HepG2 (cell line): ENCODE data around the gene ZFYVE28. TPM values are rescaled to one million over a fixed set of nuclear protein-coding genes. Genes with fewer than 3 reads are reported as not detected.

Experiments used
- ASH2L ChIP-seq: fragments of 300-600, 200-600 bp; sonication (generic); IDR thresholded peaks from 2 replicates; pipeline ENCODE4 v1.7.0; 2017; ENCODE audit warnings: low read depth, mild to moderate bottlenecking, moderate library complexity, mixed read lengths, low read length; ENCODE audit not compliant: insufficient read length
- ELF4 ChIP-seq: sonication (generic); formaldehyde crosslinking; IDR thresholded peaks from 2 replicates; pipeline ENCODE4 v1.5.0; 2020; ENCODE audit warnings: missing genetic modification reagents, mild to moderate bottlenecking, moderate library complexity, borderline replicate concordance
- FOXP1 ChIP-seq, 2 experiments: fragments of 450-650 bp in 1 of 2; IDR thresholded peaks; 2 replicates each; pipeline ENCODE4 v1.6.1; 2017 to 2018; ENCODE audit warnings: antibody characterized with exemption in 1 of 2
- NRL ChIP-seq: sonication (generic); formaldehyde crosslinking; IDR thresholded peaks from 2 replicates; pipeline ENCODE4 v1.5.0; 2020; ENCODE audit warnings: missing genetic modification reagents, mild to moderate bottlenecking, moderate library complexity, borderline replicate concordance
- RFX5 ChIP-seq: IDR thresholded peaks from 2 replicates; pipeline ENCODE4 v1.6.1; 2011; ENCODE audit warnings: low read depth, low read length, improper control_type of control experiment
- RXRA ChIP-seq: sonication (generic); formaldehyde crosslinking; IDR thresholded peaks from 2 replicates; pipeline ENCODE4 v1.5.1; 2020; ENCODE audit warnings: missing genetic modification reagents
- SALL1 ChIP-seq: sonication (generic); formaldehyde crosslinking; IDR thresholded peaks from 2 replicates; pipeline ENCODE4 v1.8.0; 2022; ENCODE audit warnings: mild to moderate bottlenecking, missing genetic modification reagents
- SATB2 ChIP-seq: sonication (generic); formaldehyde crosslinking; IDR thresholded peaks from 2 replicates; pipeline ENCODE4 v1.5.0; 2020; ENCODE audit warnings: missing genetic modification reagents
- SNRNP70 ChIP-seq: fragments of 200-400 bp; formaldehyde crosslinking; IDR thresholded peaks from 2 replicates; pipeline ENCODE4 v1.6.1; 2017; ENCODE audit warnings: mild to moderate bottlenecking, low read depth, low read length, moderate library complexity
- SOX13 ChIP-seq, 3 experiments: fragments of 450-650 bp in 1 of 3; sonication (generic) in 1 of 3; formaldehyde crosslinking in 1 of 3; IDR thresholded peaks in 2 of 3; conservative IDR thresholded peaks in 1 of 3; 2 replicates each; pipeline versions ENCODE4 v1.5.0 to v1.6.1; 2016 to 2020; ENCODE audit warnings: antibody characterized with exemption in 1 of 3, mild to moderate bottlenecking in 1 of 3, missing compliant biosample characterization in 1 of 3, missing genetic modification reagents in 1 of 3, moderate library complexity in 1 of 3
- TBX2 ChIP-seq: sonication (generic); formaldehyde crosslinking; IDR thresholded peaks from 2 replicates; pipeline ENCODE4 v1.5.0; 2020; ENCODE audit warnings: missing genetic modification reagents, mild to moderate bottlenecking, borderline replicate concordance
- ZFP1 ChIP-seq: IDR thresholded peaks from 2 replicates; pipeline ENCODE4 v1.6.1; 2016
- ZFP41 ChIP-seq: sonication (generic); formaldehyde crosslinking; IDR thresholded peaks from 2 replicates; pipeline ENCODE4 v1.4.0; 2020; ENCODE audit warnings: mild to moderate bottlenecking, missing genetic modification reagents, borderline replicate concordance
- polyA plus RNA-seq, 8 experiments: library from polyadenylated mRNA; depleted of rRNA in 3 of 8; stranded (reverse) in 7 of 8; unstranded in 1 of 8; fragments of >200 nt; fragmentation: Illumina TruSeq in 4 of 8; extraction: Trizol in 4 of 8; gene quantifications; 2 replicates each; pipeline versions ENCODE4 v1.2.1 to v1.2.3, GENCODE V29; 2011 to 2016; ENCODE audit warnings: low read depth in 4 of 8, missing spikeins in 1 of 8, mixed read lengths in 1 of 8; ENCODE audit not compliant: insufficient read depth in 1 of 8
- total RNA-seq, 5 experiments: library from RNA; depleted of rRNA; stranded (reverse); fragments of >200 nt; fragmentation: Illumina TruSeq; extraction: Trizol; gene quantifications; 2 replicates each; pipeline ENCODE4 v1.2.3, GENCODE V29; 2016; ENCODE audit warnings: low read depth in 1 of 5
- TF ChIP-seq, protein P1 (sequence below): IDR thresholded peaks from 2 replicates; pipeline ENCODE4 v1.6.1; 2012; ENCODE audit warnings: low read depth, low read length, improper control_type of control experiment
- TF ChIP-seq, protein P2 (sequence below): IDR thresholded peaks from 2 replicates; pipeline ENCODE4 v1.4.0; 2020; ENCODE audit warnings: mild to moderate bottlenecking, missing genetic modification reagents
- TF ChIP-seq, protein P3 (sequence below): sonication (generic); formaldehyde crosslinking; IDR thresholded peaks from 2 replicates; pipeline ENCODE4 v1.5.0; 2020; ENCODE audit warnings: mild to moderate bottlenecking, missing genetic modification reagents, borderline replicate concordance
- TF ChIP-seq, protein P4 (sequence below): sonication (generic); formaldehyde crosslinking; IDR thresholded peaks from 2 replicates; pipeline ENCODE4 v1.4.0; 2020; ENCODE audit warnings: mild to moderate bottlenecking, missing genetic modification reagents

The ZFYVE28 gene
- total and polyA plus RNA-seq, 2 of the 13 experiments (the other 11 are each of a cell fraction or from before 2014, with no cell fraction given): 0.12 to 0.22 TPM

DNA sequence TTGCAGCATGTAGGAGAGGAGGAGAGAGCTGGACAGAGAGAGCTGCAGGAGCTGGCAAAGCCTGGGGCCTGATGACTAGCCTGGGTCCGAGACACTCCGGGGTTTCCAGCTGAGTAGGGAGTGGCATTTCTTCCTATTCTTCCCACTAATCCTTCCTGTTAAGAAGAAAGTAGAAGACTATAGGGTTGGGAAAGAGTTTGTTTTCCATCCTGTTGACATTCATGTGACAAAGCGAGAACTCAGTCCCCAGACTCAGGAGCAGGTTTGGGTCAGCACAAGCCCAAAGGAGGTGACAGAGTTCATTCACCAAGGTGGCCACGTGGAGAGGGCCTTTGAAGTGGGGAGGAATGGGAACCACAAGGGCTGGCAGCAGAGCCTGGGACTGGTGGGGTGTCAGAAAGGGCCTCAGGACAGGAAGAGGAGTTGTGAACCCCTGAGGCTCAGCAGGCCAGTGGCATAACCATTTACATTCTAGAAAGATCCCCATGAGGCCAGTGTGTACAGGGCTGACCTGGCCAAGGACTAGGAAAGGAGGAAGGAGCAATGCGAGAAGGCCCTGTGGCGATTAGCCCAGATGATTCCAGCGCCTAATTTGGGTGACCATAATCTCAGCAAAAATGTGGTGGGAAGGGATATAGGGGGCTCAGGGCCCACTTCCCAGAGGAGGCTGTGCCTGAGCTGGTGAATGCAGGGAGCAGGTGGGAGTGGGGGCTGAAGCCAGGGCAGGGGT, 173.2 kb downstream of the ZFYVE28 start (continued):
- TF ChIP-seq, protein P1, sequence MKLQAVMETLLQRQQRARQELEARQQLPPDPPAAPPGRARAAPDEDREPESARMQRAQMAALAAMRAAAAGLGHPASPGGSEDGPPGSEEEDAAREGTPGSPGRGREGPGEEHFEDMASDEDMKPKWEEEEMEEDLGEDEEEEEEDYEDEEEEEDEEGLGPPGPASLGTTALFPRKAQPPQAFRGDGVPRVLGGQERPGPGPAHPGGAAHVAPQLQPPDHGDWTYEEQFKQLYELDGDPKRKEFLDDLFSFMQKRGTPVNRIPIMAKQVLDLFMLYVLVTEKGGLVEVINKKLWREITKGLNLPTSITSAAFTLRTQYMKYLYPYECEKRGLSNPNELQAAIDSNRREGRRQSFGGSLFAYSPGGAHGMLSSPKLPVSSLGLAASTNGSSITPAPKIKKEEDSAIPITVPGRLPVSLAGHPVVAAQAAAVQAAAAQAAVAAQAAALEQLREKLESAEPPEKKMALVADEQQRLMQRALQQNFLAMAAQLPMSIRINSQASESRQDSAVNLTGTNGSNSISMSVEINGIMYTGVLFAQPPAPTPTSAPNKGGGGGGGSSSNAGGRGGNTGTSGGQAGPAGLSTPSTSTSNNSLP: no peak
- TF ChIP-seq, protein P2, sequence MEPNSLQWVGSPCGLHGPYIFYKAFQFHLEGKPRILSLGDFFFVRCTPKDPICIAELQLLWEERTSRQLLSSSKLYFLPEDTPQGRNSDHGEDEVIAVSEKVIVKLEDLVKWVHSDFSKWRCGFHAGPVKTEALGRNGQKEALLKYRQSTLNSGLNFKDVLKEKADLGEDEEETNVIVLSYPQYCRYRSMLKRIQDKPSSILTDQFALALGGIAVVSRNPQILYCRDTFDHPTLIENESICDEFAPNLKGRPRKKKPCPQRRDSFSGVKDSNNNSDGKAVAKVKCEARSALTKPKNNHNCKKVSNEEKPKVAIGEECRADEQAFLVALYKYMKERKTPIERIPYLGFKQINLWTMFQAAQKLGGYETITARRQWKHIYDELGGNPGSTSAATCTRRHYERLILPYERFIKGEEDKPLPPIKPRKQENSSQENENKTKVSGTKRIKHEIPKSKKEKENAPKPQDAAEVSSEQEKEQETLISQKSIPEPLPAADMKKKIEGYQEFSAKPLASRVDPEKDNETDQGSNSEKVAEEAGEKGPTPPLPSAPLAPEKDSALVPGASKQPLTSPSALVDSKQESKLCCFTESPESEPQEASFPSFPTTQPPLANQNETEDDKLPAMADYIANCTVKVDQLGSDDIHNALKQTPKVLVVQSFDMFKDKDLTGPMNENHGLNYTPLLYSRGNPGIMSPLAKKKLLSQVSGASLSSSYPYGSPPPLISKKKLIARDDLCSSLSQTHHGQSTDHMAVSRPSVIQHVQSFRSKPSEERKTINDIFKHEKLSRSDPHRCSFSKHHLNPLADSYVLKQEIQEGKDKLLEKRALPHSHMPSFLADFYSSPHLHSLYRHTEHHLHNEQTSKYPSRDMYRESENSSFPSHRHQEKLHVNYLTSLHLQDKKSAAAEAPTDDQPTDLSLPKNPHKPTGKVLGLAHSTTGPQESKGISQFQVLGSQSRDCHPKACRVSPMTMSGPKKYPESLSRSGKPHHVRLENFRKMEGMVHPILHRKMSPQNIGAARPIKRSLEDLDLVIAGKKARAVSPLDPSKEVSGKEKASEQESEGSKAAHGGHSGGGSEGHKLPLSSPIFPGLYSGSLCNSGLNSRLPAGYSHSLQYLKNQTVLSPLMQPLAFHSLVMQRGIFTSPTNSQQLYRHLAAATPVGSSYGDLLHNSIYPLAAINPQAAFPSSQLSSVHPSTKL (CRISPR knock-in tag): peak; percentile 61
- TF ChIP-seq SATB2 (no peak), SOX13 (IDR thresholded peaks at IDR 0.05) (no peak), SOX13 (CRISPR knock-in tag; conservative IDR thresholded peaks at IDR 0.05 in 1 of 2, IDR thresholded peaks at IDR 0.05 in 1 of 2) (peak in 1 of 2 experiments; percentile 51; a peak in 2 of 4 replicates), ZFP1 (CRISPR knock-in tag) (no peak), RXRA (CRISPR knock-in tag) (peak; percentile 71; the same call in 1 of the 2 replicates), SALL1 (CRISPR knock-in tag) (peak; percentile 32; the same call in 1 of the 2 replicates), ASH2L (no peak), ZFP41 (no peak), RFX5 (no peak), ELF4 (CRISPR knock-in tag) (no peak), TBX2 (CRISPR knock-in tag) (peak; percentile 66; the same call in 1 of the 2 replicates), NRL (CRISPR knock-in tag) (no peak), SNRNP70 (no peak), FOXP1 (IDR thresholded peaks at IDR 0.05) (no peak), FOXP1 (CRISPR knock-in tag; IDR thresholded peaks at IDR 0.05) (0 out of 2 replicates have a peak, but pooled peaks have one; percentile 34)
- TF ChIP-seq, protein P3, sequence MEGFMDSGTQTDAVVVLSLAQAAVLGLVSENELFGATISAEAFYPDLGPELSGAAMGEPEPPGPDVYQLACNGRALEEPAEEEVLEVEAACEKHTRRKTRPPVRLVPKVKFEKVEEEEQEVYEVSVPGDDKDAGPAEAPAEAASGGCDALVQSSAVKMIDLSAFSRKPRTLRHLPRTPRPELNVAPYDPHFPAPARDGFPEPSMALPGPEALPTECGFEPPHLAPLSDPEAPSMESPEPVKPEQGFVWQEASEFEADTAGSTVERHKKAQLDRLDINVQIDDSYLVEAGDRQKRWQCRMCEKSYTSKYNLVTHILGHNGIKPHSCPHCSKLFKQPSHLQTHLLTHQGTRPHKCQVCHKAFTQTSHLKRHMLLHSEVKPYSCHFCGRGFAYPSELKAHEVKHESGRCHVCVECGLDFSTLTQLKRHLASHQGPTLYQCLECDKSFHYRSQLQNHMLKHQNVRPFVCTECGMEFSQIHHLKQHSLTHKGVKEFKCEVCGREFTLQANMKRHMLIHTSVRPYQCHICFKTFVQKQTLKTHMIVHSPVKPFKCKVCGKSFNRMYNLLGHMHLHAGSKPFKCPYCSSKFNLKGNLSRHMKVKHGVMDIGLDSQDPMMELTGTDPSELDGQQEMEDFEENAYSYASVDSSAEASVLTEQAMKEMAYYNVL: no peak
- TF ChIP-seq, protein P4, sequence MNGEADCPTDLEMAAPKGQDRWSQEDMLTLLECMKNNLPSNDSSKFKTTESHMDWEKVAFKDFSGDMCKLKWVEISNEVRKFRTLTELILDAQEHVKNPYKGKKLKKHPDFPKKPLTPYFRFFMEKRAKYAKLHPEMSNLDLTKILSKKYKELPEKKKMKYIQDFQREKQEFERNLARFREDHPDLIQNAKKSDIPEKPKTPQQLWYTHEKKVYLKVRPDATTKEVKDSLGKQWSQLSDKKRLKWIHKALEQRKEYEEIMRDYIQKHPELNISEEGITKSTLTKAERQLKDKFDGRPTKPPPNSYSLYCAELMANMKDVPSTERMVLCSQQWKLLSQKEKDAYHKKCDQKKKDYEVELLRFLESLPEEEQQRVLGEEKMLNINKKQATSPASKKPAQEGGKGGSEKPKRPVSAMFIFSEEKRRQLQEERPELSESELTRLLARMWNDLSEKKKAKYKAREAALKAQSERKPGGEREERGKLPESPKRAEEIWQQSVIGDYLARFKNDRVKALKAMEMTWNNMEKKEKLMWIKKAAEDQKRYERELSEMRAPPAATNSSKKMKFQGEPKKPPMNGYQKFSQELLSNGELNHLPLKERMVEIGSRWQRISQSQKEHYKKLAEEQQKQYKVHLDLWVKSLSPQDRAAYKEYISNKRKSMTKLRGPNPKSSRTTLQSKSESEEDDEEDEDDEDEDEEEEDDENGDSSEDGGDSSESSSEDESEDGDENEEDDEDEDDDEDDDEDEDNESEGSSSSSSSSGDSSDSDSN: no peak
